ENCODE data around the gene SORBS1.

GRCh38 chr10:95461611-95462010, 99.6 kb downstream of the SORBS1 start:
- TF ChIP-seq CTCF (IDR thresholded peaks at IDR 0.05) (no peak), POLR2A (IDR thresholded peaks at IDR 0.05) (no peak), POLR2AphosphoS5 (IDR thresholded peaks at IDR 0.05) (no peak), EP300 (IDR thresholded peaks at IDR 0.05; ENCODE audit: low read depth) (no peak)
